GM21717 (cell line): Measurements from ENCODE around the gene MRPS10.
"Not testable (repeated sequence)": the region's sequence is repeated elsewhere in the genome, so short reads cannot be mapped to it uniquely, and the experiment has no call there.

Source experiments
- ATAC-seq: cut with Tn5 transposase; IDR thresholded peaks from one replicate; pipeline ENCODE4 v1.9.1; 2021; ENCODE audit warnings: mild to moderate bottlenecking, moderate library complexity; ENCODE audit not compliant: unreplicated experiment

Gene MRPS10

DNA sequence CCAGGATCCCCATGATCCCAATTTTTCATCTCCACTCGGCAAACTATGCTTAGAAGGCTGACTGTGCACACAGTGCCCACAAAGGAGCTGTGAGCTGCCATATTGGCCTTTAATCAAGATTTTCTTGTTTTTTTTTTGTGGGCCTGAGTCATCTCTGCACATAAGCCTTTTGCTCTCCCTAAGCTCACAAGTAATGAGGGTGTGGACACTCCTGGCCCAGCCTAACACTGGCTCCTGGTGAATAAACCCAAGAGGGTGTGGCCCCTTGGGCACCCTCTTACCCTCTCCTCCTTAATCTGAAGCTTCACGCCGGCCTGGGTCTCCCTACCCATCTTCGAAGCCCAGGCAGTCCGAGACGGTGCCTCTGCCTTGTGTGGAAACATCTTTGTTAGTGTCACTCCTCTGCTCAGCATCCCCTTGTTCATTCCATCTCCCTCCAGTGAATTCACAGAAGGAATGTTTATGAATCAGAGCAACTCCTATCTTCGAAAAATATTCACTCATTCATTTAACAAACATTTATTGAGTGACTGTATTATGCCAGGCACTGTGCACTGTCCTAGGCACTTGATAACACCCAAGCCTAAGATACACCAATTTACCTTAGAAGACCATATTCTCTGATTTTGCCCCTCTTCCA, 22.2 kb upstream of the MRPS10 start:
- ATAC-seq = no peak

DNA sequence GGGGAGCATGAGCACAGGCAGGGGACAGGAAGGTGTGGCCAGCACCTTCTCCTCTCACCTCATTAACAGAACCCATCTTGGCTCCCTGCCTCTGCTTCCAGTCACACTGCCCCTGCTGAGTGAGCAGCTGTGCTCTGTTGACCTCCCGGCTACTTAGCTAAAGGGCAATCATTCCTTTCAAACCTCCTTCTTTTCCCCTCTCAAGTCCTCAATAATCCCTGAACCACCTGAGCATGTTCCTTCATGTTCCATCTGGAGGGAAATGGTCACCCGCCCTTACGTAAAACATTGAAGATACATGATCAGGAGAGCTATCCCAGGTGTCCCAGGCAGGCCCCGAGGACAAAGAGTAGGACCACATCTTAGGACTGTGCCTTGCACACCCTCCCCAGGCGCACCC, 21.7 kb upstream of the MRPS10 start:
- ATAC-seq = no peak

DNA sequence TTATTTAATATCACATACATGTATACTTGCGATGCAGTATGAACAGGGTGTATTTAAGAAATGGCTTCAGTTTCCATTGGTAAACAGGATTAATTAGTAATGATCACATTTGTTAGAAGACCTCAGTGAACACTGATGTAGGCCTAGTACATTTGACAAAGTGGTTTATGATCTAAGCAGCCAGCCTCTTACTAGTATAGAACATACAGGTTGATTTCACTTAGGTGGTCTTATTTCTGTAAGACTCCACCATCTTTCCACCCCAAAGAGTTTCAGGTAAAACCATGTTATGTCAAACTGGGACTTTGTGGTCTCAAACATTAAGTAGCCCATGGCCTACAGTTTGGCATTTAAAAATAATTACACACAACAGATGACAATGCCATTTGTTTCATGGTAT, 20.2 kb upstream of the MRPS10 start:
- no peak for ATAC-seq

DNA sequence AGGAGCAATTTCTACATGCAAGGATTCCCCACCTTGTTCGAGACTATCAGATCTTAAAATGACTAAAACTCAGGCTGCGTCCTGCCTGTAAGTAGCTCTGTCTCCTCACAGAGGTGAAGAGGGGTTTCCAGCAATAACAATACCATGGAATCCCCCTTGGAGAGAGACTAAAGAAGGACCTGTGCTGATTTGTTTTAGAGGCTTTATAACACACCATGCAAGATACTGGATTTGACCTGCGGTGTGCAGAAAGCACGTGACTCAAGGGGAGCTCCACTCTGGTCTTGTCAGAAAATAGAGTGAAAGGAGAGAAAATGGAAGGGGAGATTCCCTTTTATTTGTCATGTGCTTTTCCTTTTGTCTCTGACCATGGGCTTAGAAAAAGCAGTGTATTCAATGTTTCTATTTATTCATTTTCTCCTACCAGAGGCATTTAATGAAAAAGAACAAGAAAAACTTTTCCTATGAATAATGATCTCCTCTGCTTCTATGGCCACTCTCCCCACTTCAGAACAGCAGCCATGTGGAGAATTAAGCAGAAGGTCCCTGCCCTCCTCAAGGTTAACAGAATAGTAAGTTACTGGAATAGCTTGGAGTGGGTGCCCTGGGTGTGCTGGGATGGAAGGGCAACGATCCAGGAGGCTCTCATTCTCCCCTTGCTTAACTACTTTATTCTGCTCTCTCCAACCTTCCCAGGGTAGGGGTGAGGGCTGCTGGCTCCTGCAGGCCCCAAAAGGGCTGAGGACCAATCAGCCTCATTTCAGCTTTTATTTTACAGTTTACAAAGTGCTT, 19.2 kb upstream of the MRPS10 start:
- ATAC-seq = no peak

DNA sequence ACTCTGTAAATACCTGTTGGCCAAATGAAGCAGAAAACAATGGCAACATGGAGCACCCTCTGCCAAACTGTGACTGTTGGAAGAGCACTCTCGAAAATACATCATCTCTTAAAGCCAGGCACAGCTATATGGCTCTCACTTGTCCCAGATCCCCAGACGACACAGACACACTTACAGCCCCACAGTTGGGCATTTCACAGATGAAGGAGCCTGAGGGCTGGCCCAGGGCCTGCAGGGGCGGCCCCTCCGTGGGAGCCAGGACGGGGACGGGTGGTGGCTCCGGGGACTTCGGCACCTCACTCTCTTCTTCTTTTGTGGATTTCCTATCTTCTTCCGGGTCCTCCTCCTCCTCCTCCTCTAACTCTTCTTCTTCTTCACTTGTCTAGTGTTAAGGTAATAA, 18.4 kb upstream of the MRPS10 start:
- no peak for ATAC-seq

DNA sequence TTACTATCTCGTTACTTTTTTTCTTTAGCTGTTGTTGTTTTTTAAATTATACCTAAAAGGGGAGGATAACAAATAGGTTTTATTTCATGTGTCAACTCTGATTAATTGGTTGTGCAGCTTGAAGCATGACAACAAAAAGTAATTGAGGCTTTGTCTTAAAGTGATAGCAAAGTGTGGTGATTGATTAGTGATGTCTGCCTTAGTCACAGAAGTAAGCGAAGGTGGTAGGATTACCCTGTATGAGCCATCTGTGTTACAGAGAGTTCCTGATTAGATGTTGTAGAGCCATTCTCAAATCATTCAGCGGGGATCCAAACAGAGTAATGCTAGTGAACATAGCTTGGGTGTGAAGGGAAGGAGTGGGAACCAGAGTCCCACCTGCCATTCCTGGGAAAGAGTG, 14.4 kb upstream of the MRPS10 start:
- no peak for ATAC-seq

DNA sequence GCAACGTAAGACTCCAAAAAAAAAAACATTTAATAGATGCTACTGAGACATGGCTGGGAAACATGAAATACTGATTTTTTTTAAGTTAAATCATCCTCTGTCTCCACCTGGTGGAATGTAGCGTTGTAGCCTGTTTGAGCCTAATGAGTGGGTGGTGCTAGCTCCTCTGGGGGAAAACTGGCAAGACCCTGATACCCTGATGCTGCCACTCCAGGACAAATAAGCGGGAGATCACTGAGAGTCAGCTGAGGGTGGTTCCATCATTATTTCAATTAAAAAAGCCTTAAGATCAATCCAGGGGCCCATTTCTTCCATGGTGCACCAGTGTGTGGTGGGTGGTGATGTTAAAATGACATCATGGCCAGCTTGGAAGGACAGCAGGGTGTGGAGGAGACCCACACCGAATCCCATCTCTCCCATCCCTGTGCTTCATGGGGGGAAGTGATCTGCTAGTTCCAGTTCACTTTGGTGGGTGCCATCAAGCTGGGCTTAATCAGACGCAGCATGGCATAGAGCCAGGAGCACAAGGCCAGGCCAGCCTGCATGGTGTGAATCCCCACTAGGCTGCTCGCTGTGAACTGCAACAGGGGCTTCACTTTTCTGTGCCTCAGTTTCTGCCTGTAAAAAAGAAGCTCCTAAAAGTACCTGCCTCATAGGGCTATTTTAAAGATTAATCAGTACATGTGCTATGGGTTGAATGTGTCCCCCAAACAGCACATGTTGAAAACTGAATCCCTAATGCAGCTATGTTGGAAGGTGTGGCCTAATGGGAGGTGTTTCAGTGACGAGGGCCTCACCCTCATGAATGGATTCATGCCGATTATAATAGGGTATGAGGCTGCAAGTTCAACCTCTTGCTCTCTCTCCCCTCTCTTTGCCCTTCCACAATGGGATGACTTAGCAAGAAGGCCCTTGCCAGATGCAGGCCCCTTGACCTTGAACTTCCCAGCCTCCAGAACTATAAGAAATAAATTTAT, 13.0 kb upstream of the MRPS10 start:
- no peak for ATAC-seq

DNA sequence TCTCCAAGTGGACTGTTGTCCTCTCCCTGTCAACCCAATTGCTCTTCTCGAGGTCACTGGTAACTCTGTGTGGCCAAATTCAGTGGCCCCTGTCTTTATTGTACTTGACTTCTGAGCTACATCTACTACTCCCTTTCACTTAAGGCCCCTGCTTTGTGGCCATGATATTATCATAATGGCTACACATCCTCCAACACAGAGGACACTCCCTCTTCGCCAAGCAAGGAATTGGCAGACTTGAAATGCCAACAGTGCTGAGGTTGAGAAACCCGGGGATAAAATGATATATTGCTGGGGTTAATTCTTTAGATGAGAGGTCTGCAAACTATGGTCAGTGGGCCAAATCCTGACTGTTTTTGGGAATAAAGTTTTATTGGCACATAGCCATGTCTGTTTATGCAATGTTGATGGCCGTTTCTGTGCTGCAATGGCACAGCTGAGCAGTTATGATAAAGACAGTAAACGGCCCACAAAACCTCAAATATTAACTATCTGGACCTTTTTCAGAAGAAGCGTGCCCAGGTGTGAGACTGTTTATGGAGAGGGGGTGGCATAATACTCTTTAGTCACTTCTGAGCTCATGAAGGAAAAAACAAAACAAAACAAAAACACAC, 12.0 kb upstream of the MRPS10 start:
- ATAC-seq = no peak

DNA sequence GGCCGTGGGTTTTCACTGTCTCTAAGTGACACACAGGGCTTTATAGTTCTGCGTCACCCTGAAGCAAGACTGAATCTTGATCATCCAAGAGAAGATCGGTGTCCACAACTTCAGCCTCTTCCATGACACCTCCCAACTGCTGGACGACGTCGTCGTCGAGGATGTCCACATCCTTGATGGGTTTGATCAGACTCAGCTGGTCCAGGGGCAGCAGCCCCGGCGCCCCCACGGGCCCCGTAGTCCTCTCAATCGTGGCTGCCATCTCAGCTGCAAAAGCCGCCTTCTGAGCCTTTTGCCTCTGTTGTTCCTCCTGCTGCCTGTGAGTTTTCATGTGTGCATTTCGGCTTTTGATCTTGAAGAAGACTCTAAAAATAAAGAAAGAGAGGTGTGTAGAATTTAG, 10.6 kb upstream of the MRPS10 start:
- ATAC-seq = no peak

DNA sequence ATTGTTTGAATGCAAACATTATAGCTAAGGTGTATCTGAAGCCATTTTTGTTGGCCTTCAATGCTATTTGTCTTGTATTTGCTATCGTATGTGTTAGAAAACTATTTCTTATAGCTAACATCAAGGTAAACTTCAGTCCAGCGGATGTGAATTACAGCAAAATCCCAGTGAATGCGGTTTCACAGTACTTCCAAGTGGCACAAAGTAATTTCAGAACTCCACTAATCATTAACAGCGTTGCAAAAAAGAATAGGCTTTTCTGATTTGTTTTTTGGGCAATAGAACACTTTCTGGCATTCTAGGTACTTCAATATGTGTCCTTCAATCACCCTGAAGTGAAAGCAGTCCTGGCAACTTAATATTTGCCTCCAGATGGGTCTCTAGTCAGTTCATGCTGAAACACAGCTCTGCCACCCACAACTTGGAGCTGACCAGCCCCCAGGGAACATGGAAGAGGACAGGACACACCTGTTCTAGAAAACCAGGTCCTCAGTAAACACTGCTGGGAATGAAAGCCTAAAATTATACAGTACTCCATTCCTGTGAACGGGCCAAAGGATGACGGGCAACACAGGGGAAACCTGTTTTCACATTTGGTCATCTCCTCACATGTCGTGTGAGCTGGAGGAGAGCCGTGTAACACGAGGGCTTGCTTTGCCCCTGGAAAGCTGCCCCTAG, 9.7 kb upstream of the MRPS10 start:
- no peak for ATAC-seq

DNA sequence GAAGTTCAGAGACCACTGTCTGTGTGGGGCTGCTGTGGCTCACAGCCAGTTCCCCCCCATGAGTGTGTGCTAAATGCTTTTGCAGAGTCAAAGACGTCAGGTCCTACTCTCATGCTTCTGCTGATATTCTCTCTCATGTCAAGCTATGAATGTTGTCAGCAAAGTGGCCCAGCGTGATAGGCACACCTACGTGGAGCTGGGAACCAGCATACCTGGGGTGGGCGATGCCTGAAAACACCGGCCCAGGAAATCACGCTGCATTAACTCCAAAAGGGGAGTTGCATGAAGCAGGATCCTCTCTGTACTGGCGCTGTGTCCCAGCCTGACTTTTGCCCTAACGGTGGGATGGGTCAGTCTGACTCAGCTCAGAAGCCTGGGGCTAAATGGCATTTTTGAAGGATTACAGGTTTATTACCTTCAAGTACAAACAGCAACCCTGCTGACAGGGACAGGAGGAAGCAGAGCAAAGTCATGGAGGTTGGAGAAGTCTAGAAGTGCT, 9.0 kb upstream of the MRPS10 start:
- no peak for ATAC-seq

DNA sequence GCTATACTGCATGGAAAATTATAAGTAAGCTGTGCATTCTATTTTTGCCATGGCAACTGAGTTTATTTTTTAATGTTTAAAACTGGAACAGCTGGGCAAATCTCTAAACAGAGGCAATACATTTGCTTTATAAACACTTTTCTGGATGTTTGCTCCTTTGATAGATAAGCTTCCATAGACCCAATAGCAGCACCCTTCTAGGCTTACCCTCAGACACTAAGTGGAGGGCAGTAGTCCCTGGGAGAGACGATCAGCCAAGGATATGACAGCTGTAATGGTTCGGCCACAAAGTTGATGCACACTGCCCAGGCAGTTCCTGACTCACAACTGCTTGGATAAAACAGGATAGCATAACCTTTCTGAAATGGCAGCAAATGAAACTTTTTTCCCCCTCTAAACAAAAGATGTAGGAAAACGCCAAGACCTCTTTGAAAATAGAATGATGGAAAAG, 8.5 kb upstream of the MRPS10 start:
- ATAC-seq = no peak

DNA sequence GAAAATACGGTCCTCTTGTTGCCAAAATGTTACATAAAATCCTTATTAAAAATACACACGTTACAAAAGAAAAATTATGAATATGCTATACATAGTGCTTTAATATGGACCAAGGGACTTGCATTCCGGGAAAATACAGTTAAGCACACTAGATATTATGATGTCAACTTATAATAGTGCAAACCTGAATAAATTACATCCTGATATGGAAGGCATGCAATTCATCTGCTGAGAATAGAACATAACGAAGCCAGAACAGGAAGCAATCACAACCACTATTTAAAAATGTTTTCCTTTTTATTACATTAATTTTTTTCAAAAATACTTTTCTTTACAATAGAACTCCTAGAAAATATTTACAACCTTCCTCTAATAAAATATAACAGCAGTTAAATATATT, 7.8 kb upstream of the MRPS10 start:
- no peak for ATAC-seq

DNA sequence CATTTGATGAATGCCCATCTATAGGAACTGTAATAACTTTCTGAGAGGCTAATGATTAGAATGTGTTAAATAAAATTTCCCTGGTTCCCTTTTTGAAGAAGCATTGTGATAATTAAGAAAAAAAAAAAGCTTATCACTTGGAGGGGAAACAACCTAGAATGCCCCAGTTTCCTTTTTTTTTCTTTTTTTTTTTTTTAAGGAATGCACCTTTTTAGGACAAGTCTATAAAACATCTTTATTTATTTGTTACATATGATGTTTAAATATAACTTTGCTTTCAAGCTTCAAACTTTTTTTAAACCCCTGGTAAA, 7.3 kb upstream of the MRPS10 start:
- ATAC-seq = no peak

DNA sequence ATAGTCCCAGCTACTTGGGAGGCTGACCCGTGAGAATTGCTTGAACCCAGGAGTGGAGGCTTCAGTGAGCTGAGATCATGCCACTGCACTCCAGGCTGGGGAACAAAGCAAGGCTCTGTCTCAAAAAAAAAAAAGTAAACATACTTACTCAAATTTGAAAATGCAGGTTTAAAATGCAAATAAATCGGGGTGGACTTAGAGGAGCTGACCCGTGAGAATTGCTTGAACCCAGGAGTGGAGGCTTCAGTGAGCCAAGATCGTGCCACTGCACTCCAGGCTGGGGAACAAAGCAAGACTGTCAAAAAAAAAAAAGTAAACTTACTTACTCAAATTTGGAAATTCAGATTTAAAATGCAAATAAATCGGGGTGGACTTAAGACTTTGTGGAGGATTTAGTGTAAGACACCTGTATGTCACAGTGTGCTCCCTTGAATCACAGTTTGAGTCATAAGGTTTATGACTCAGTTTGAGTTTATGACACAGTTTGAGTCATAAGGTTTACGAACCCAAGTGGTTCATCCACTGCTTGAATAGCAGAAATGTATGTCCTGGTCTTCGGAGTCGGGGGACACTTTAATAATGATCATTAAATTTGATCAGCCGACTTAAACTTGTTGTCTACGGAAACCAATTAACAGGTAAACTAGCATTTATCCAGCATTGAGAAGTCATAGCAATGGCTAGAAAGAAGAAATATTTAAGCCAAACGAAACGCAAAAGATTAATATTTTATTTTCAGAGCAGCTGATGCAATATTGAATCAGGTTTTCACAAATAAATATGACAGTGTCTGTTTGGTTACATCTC, 6.8 kb upstream of the MRPS10 start:
- peak; percentile 85 for ATAC-seq

DNA sequence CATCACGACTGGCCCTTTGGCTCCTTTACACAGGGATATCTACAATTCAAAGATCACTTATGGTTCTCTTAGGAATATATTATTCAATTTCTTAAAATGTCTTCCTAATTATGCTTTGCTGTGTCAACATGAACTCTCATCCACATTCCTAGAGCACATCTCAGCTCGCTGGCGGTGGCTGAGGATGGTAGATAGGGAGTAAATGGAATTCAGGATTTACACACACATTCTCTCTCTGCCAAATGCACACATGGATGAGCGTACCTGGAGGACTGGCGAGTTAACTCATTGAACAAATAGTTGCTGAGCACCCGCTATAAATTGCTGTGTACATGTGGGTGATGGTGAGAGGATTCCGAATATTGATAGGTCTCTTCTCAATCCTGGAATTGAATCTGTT, 4.8 kb upstream of the MRPS10 start:
- ATAC-seq = no peak

DNA sequence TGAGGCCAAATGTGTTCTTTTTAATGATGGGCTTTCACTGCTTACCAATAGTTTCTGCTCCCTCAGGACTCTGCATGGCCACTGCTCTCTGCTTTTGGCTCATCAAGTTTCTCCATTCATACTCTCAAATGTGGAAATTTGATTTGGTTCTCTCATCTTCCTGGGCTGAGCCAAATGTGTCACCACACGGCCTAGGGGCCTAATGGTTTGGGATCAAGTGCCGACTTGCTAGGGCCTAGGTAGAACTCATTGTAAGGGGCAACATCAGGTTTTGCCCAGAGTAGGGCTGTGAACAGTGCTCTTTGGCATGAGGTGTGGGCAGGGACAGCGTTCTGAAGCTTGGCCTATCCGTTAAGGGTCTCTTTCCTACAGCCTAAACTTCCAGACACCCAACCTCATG, 3.9 kb upstream of the MRPS10 start:
- no peak for ATAC-seq

DNA sequence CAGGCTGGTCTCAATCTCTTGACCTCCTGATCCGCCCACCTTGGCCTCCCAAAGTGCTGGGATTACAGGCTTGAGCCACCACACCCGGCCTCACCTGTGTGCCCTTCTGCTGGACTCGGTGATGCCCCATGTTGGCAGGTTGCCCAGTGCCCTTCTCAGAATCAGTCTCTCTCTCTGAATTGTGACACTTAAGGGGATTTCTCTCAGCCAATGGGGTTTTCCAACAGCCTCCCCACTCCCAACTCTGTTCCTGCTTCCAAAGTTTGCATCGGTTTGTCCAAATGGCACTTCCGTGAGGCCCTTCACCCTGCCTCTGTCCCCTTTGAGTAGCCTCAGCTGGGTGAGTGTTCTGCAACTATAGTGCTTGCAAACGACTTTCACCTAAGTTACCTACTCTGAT, 3.1 kb upstream of the MRPS10 start:
- ATAC-seq = no peak

DNA sequence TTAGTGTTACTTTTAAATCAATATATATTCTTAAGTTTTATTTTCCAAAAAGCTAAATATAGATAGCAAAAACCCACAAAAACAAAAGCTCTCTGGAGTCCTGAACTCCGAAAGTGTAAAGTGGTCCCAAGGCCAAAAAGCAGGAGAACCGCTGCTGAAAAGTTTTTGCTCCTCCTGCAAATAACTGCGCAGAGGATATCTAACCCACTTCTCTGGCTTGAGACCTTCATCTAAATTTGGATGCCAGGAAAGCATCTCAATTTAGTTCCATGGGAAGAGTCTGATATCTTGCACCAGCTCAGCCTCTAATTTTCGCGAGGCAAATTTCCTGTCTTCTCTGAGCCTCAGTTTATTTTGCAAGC, 523 bp downstream of the MRPS10 start:
- ATAC-seq = no peak

DNA sequence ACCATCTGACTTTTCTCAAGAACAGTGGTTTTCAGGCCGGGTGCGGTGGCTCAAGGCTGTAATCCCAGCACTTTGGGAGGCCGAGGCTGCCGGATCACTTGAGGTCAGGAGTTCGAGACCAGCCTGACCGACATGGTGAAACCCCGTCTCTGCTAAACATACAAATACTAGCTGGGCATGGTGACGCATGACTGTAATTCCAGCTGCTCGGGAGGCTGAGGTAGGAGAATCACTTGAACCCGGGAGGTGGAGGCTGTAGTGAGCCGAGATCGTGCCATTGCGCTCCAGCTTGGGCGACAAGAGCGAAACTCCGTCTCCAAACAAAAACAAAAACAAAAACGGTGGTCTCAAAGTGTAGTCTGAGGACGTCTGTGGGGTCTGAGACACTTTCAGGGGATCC, 1.2 kb downstream of the MRPS10 start:
- ATAC-seq = not testable (repeated sequence)
